WI38 (cell line): Measurements from ENCODE around the gene MBOAT1.
A peak's percentile ranks its signal among the peaks of the same experiment; 100 is the strongest.

Experiments
- H3K4me3 ChIP-seq: 2 replicates; pipeline ENCODE4 v1.5.1; 2011; ENCODE audit warnings: low read depth, mild to moderate bottlenecking, control low read depth, low read length
- CTCF ChIP-seq: IDR thresholded peaks from 2 replicates; pipeline ENCODE4 v1.5.1; 2012; ENCODE audit warnings: low read depth, mild to moderate bottlenecking, control low read depth, low read length

Gene MBOAT1

GRCh38 chr6:20056350-20056992, 155.8 kb downstream of the MBOAT1 start:
- no peak overlapping the region for H3K4me3 ChIP-seq
- TF ChIP-seq CTCF, result peak; percentile 13; the same call in 1 of the 2 replicates

- TF ChIP-seq CTCF, result no peak
- H3K4me3 ChIP-seq, result no peak overlapping the region
Observed at GRCh38 chr6:20055916-20056315, 156.4 kb downstream of the MBOAT1 start.
